Measurements from ENCODE around the gene GATAD2B.
"Not testable (repeated sequence)": the region's sequence is repeated elsewhere in the genome, so short reads cannot be mapped to it uniquely, and the experiment has no call there.

The GATAD2B gene

GRCh38 chr1:153793973-153794615, 128.7 kb downstream of the GATAD2B start:
- no peak for DNase-seq

GRCh38 chr1:153793261-153793972, 129.4 kb downstream of the GATAD2B start:
- DNase-seq, result no peak

- DNase-seq, result no peak
Measured at GRCh38 chr1:153792631-153793041, 130.1 kb downstream of the GATAD2B start.

- peak; percentile 47 for DNase-seq
Measured at GRCh38 chr1:153791648-153792253, 131.0 kb downstream of the GATAD2B start.

- peak; percentile 30 for DNase-seq
Measured at GRCh38 chr1:153790966-153791647, 131.7 kb downstream of the GATAD2B start.

GRCh38 chr1:153790313-153790965, 132.3 kb downstream of the GATAD2B start:
- DNase-seq, result no peak

- DNase-seq, result peak; percentile 28
Measured at GRCh38 chr1:153789478-153790034, 133.2 kb downstream of the GATAD2B start.

- no peak for DNase-seq
Measured at GRCh38 chr1:153786038-153786790, 136.6 kb downstream of the GATAD2B start.

- DNase-seq, result peak; percentile 93
Measured at GRCh38 chr1:153783233-153784190, 139.3 kb downstream of the GATAD2B start.

GRCh38 chr1:153782648-153783047, 140.1 kb downstream of the GATAD2B start:
- DNase-seq, result not testable (repeated sequence)

GRCh38 chr1:153780551-153780950, 142.2 kb downstream of the GATAD2B start:
- DNase-seq, result no peak

GRCh38 chr1:153779781-153780541, 142.8 kb downstream of the GATAD2B start:
- DNase-seq, result no peak

- no peak for DNase-seq
Measured at GRCh38 chr1:153778824-153779519, 143.8 kb downstream of the GATAD2B start.

- no peak for DNase-seq
Measured at GRCh38 chr1:153778051-153778823, 144.5 kb downstream of the GATAD2B start.

GRCh38 chr1:153777648-153778047, 145.1 kb downstream of the GATAD2B start:
- no peak for DNase-seq

- no peak for DNase-seq
Measured at GRCh38 chr1:153776845-153777370, 145.9 kb downstream of the GATAD2B start.

GRCh38 chr1:153776352-153776751, 146.4 kb downstream of the GATAD2B start:
- no peak for DNase-seq

Data from activated CD4-positive, alpha-beta T cell treated with anti-CD3 and anti-CD28 coated beads for 48 hours (primary cell).